GM06990 (cell line): ENCODE results near the gene FAM186B.

ENCODE experiments used
- DNase-seq: peaks from one replicate; pipeline ENCODE4 v3.0.0-alpha.2; 2011; ENCODE audit not compliant: insufficient read length; ENCODE audit errors: extremely low read depth
- H3K27me3 ChIP-seq: replicated peaks from 2 replicates; pipeline ENCODE4 v1.6.0; 2011; ENCODE audit warnings: low read length; ENCODE audit not compliant: control insufficient read depth, insufficient read depth
- H3K36me3 ChIP-seq: 2 replicates; pipeline ENCODE4 v1.5.1; 2011; ENCODE audit warnings: low read length; ENCODE audit not compliant: control insufficient read depth, insufficient read depth
- H3K4me3 ChIP-seq: replicated peaks from 2 replicates; pipeline ENCODE4 v1.5.1; 2011; ENCODE audit warnings: low read depth, mild to moderate bottlenecking, control low read depth, low read length
- TF ChIP-seq, protein P1 (sequence below): IDR thresholded peaks from 2 replicates; pipeline ENCODE4 v1.5.1; 2011; ENCODE audit warnings: low read length, control low read depth, mild to moderate bottlenecking, inconsistent platforms; ENCODE audit not compliant: insufficient read depth, poor library complexity, severe bottlenecking

Gene FAM186B

DNA sequence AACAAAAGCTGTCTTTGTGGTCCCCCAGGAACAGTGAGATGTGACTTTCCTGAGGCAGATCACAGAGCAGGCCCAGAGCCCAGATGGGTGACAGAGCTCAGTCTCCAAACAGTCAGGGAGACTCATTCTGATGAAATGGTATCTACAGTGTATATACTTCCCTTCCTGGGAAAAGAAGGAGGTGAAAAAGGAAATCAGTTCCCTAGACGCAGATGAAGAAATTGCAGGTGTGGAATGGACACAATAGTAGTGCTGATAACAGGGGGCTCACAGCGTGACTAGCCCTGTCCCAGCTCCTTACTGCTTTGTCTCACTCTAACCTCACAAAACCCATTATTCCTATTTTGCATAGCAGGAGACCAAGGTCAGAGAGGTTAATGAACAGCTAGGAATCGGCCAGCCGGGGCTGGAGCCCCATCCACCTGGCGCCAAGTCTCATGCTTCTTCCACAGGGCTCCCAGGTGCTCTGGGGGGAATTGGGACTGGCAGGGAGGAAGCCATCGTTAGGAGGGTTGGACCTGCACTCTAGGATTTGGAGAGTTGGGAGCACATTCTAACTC is 54.7 kb downstream of the FAM186B start:
- Histone ChIP-seq H3K36me3 (no peaks in the 10 kb centered on the region), H3K4me3 (no peak overlapping the region), H3K27me3 (peaks cover 1% of the 10 kb centered on the region; the same call in 1 of the 2 replicates)
- TF ChIP-seq, protein P1, sequence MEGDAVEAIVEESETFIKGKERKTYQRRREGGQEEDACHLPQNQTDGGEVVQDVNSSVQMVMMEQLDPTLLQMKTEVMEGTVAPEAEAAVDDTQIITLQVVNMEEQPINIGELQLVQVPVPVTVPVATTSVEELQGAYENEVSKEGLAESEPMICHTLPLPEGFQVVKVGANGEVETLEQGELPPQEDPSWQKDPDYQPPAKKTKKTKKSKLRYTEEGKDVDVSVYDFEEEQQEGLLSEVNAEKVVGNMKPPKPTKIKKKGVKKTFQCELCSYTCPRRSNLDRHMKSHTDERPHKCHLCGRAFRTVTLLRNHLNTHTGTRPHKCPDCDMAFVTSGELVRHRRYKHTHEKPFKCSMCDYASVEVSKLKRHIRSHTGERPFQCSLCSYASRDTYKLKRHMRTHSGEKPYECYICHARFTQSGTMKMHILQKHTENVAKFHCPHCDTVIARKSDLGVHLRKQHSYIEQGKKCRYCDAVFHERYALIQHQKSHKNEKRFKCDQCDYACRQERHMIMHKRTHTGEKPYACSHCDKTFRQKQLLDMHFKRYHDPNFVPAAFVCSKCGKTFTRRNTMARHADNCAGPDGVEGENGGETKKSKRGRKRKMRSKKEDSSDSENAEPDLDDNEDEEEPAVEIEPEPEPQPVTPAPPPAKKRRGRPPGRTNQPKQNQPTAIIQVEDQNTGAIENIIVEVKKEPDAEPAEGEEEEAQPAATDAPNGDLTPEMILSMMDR: no peak
- no peak for DNase-seq

DNA sequence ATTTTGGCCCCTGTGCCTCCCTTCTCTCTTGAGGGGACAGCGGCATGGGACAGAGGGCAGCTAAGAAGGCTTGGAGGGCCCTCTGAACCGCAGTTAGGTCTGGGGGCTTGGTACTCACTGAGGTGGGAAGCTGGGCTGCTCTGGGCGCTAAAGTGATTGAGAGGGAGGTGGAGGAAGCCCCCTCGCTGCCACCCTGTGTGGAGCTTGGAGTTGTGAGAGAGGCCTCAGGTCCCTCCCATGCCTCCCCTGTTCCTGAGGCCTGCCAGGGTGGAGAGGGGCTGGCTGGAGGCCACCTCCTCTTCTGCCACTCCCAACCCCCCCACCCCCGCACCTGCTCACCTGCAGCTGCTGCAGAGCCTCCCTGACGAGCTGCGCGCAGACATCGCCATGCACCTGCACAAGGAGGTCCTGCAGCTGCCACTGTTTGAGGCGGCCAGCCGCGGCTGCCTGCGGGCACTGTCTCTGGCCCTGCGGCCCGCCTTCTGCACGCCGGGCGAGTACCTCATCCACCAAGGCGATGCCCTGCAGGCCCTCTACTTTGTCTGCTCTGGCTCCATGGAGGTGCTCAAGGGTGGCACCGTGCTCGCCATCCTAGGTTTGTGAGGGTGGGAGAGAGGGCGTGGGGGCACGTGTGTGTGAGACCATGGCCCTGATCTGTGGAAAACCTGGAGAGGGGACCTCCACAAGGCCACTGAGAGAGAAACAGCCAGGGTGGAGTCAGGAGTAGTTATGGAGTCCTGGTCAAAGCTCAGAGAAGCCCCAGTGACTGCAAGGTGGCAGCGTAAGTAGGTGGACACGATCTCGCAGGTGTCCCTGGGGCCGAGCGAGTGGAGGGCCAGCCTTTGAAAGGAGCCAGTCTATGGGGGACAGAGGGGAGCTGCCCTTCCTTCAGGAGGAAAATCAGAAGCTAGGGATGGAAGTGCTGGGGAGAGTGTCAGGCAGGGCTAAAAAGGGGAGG is 55.4 kb downstream of the FAM186B start:
- TF ChIP-seq, protein P1: no peak
- peaks cover 1% of the 10 kb centered on the region; the same call in 1 of the 2 replicates for H3K27me3 ChIP-seq
- H3K4me3 ChIP-seq: no peak overlapping the region
- H3K36me3 ChIP-seq: no peaks in the 10 kb centered on the region
- no peak for DNase-seq

DNA sequence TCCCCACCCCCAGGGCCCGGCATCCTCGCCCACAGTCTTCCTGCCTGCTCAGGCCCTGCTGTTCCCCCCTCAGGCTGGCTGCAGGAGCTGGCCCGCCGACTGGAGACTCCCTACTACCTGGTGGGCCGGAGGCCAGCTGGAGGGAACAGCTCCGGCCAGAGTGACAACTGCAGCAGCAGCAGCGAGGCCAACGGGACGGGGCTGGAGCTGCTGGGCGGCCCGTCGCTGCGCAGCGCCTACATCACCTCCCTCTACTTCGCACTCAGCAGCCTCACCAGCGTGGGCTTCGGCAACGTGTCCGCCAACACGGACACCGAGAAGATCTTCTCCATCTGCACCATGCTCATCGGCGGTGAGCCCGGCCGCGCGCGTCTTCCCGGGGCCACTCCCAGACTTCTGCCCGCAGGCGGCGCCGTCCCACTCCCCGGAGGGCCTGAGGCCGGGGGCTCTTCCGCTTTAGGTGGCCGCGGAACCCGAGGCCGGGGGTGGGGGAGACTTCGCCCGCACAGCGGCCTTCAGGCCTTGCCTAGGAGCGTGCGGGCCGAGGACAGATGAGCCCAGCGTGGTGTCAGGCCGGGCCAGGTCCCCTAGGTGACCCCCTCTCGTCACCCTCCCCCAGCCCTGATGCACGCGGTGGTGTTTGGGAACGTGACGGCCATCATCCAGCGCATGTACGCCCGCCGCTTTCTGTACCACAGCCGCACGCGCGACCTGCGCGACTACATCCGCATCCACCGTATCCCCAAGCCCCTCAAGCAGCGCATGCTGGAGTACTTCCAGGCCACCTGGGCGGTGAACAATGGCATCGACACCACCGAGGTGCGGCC is 56.4 kb downstream of the FAM186B start:
- DNase-seq: no peak

DNA sequence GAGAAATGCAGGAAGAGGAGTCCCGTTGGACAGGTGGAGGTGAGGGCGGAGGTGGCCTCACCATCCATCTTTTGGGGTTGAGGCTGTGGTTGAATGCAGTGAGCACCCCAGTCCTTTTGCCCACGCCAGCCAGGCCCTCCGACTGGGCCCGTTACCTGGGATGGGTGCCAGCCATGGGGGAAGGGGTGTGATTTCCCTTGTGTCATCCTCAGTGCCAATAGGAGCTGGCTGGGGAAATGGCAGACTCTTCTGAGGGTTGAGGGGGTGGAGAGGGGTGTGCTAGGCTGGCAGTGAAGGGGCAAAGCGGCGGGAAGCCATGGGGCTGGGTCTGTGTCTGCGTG is 57.0 kb downstream of the FAM186B start:
- H3K4me3 ChIP-seq: no peak overlapping the region
- TF ChIP-seq, protein P1: no peak
- no peaks in the 10 kb centered on the region for H3K36me3 ChIP-seq
- no peak for DNase-seq
- peaks cover 1% of the 10 kb centered on the region; the same call in 1 of the 2 replicates for H3K27me3 ChIP-seq

More for the DNA sequence above, 56.4 kb downstream of the FAM186B start:
- Histone ChIP-seq H3K4me3 (no peak overlapping the region), H3K36me3 (no peaks in the 10 kb centered on the region), H3K27me3 (peaks cover 1% of the 10 kb centered on the region; the same call in 1 of the 2 replicates)
- TF ChIP-seq, protein P1: peak; percentile 22

DNA sequence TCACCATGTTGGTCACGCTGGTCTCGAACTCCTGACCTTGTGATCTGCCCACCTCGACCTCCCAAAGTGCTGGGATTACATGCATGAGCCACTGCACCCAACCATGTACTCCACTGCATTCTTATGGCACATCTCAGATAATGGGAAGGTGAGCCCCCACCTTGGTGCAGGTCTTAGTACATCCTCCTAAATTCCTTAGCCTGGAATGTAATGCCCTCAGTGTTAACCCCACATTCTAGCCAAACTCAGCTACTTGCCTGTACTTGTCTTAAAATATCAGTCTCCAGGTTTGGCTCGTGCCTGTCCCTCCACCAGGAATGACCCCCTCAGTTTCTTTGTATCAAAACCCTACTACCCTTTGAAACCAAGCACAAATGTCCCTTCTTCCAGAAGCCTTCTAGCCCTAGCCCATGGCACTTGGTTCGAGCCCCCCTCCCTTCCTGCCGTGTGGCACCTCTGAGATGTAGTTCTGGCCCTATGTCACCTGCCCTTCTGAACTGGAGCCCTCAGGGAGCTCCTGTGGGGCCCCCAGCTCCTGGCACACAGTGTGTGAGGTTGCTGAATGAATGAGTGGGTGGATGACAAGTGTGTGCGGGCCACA is 58.2 kb downstream of the FAM186B start:
- Histone ChIP-seq H3K27me3 (peaks cover 1% of the 10 kb centered on the region; the same call in 1 of the 2 replicates), H3K4me3 (no peak overlapping the region), H3K36me3 (no peaks in the 10 kb centered on the region)
- no peak for DNase-seq
- TF ChIP-seq, protein P1: no peak
